NCI-H2081 (cell line): Measurements from ENCODE around the gene HDAC5.

Experiments
- DNase-seq, 2 experiments: peaks; one replicate each; lab custom pipeline; 2025; lab: John Stamatoyannopoulos, UW

The HDAC5 gene

GRCh38 chr17:44029736-44030135 is 93.7 kb downstream of the HDAC5 start:
- DNase-seq: no peak
